Measurements from ENCODE around the gene AGPAT2. TPM values are rescaled to one million over a fixed set of nuclear protein-coding genes. Genes with fewer than 3 reads are reported as not detected.
"Not testable (repeated sequence)": the region's sequence is repeated elsewhere in the genome, so short reads cannot be mapped to it uniquely, and the experiment has no call there.

AGPAT2 gene
- total RNA-seq, 2 donors from 2014 or later, result 71.9 to 81.9 TPM

- no peak overlapping the region for H3K4me3 ChIP-seq
- no peaks in the 10 kb centered on the region for H3K36me3 ChIP-seq
- TF ChIP-seq CTCF (IDR thresholded peaks at IDR 0.05), result no peak
- H3K27ac ChIP-seq, result no peak overlapping the region
- H3K4me1 ChIP-seq, result peaks cover 0 to 11% of the 10 kb centered on the region in 2 donors
- no peak for DNase-seq (ENCODE audit: low spot score)
- H3K27me3 ChIP-seq, result no peaks in the 10 kb centered on the region
- no peaks in the 10 kb centered on the region for H3K9me3 ChIP-seq
These were observed 20.7 kb upstream of the AGPAT2 start for GRCh38 chr9:136707849-136708517.

- H3K4me3 ChIP-seq, result no peak overlapping the region
- DNase-seq (ENCODE audit: low spot score), result no peak
- no peaks in the 10 kb centered on the region for H3K27me3 ChIP-seq
- no peak overlapping the region for H3K27ac ChIP-seq
- H3K36me3 ChIP-seq, result no peaks in the 10 kb centered on the region
- H3K4me1 ChIP-seq, result peaks cover 0 to 5% of the 10 kb centered on the region in 2 donors
- TF ChIP-seq CTCF (IDR thresholded peaks at IDR 0.05), result no peak
- no peaks in the 10 kb centered on the region for H3K9me3 ChIP-seq
These were observed 19.8 kb upstream of the AGPAT2 start for GRCh38 chr9:136707011-136707410.

GRCh38 chr9:136705564-136705963 is 18.3 kb upstream of the AGPAT2 start:
- Histone ChIP-seq H3K9me3 (no peaks in the 10 kb centered on the region), H3K27ac (no peak overlapping the region), H3K27me3 (no peaks in the 10 kb centered on the region), H3K4me1 (no peaks in the 10 kb centered on the region), H3K36me3 (no peaks in the 10 kb centered on the region), H3K4me3 (no peak overlapping the region)
- TF ChIP-seq CTCF (IDR thresholded peaks at IDR 0.05), result no peak
- no peak for DNase-seq (ENCODE audit: low spot score)

GRCh38 chr9:136704741-136705140 is 17.5 kb upstream of the AGPAT2 start:
- not testable (repeated sequence) for DNase-seq (ENCODE audit: low spot score)

GRCh38 chr9:136703276-136703860 is 16.1 kb upstream of the AGPAT2 start:
- Histone ChIP-seq H3K27ac (no peak overlapping the region), H3K4me1 (no peaks in the 10 kb centered on the region), H3K4me3 (no peak overlapping the region), H3K36me3 (no peaks in the 10 kb centered on the region), H3K27me3 (no peaks in the 10 kb centered on the region), H3K9me3 (no peaks in the 10 kb centered on the region)
- TF ChIP-seq CTCF (IDR thresholded peaks at IDR 0.05), result no peak
- no peak for DNase-seq (ENCODE audit: low spot score)

More at GRCh38 chr9:136704741-136705140, 17.5 kb upstream of the AGPAT2 start:
- not testable (repeated sequence) for H3K36me3 ChIP-seq, H3K9me3 ChIP-seq, H3K4me1 ChIP-seq, H3K4me3 ChIP-seq, H3K27ac ChIP-seq, H3K27me3 ChIP-seq

- Histone ChIP-seq H3K36me3 (no peaks in the 10 kb centered on the region), H3K27ac (no peak overlapping the region), H3K4me1 (no peaks in the 10 kb centered on the region), H3K27me3 (no peaks in the 10 kb centered on the region), H3K4me3 (no peak overlapping the region), H3K9me3 (no peaks in the 10 kb centered on the region)
- TF ChIP-seq CTCF (IDR thresholded peaks at IDR 0.05), result no peak
- no peak for DNase-seq (ENCODE audit: low spot score)
These were observed 14.4 kb upstream of the AGPAT2 start for GRCh38 chr9:136701668-136702053.

Data from right atrium auricular region (tissue), 2 donors.